HG02571 (cell line): ENCODE measurements around the gene WBP2.
"Not testable (repeated sequence)": the region's sequence is repeated elsewhere in the genome, so short reads cannot be mapped to it uniquely, and the experiment has no call there.

ENCODE experiments used
- ATAC-seq: cut with Tn5 transposase; IDR thresholded peaks from one replicate; pipeline ENCODE4 v1.9.1; 2021; ENCODE audit warnings: mild to moderate bottlenecking, moderate library complexity; ENCODE audit not compliant: unreplicated experiment

WBP2 gene

GRCh38 chr17:75889454-75889853, 34.3 kb upstream of the WBP2 start:
- no peak for ATAC-seq

DNA sequence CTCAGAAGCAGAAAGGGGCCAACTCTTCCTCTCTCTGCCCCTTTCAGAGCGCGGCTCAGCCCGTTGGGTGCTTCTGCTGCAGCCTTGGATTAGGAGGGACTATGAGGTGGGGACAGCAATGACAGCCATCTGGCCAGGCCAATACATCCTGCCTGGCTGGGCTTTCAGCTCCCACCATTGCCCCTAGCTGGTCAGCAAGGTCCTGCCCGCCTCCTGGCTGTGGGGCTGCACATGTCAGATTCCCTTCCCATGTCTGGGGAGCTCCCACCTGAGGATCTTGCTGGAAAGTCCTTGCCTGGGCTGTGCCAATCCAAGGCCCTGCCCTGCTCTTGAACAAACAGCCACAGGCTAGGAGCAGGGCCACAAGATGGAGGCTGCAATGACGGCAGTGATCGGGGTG, 33.3 kb upstream of the WBP2 start:
- no peak for ATAC-seq

DNA sequence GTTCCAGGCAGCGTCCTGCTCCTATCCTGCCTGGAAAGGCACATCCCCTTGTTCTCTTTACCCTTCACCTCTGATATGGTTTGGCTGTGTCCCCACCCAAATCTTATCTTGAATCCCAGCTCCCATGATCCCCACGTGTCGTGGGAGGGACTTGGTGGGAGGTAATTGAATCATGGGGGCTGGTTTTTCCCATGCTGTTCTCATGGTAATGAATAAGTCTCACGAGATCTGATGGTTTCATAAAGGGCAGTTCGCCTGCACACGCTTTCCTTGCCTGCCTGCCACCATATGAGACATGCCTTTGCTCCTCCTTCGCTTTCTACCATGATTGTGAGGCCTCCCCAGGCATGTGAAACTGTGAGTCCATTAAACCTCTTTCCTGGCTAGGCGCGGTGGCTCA, 30.7 kb upstream of the WBP2 start:
- not testable (repeated sequence) for ATAC-seq

DNA sequence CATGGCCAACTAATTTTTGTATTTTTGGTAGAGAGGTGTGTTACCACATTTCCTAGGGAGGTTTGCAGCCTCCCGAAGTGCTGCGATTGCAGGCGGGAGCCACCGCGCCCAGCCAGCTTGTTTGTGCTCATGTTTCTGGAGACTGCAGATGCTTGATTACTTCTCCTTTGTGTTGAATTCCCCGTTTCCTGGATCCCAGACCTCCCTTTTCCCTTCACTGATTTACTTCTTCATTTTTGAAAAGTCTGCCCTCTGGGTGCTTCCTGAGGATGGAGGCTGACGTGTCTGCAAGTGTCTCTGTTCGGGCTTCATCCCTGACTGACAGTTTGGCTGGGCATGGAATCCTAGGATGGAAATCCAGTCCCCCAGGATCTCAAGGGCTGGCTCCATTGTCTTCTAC, 30.3 kb upstream of the WBP2 start:
- no peak for ATAC-seq

GRCh38 chr17:75881678-75882454, 26.7 kb upstream of the WBP2 start:
- no peak for ATAC-seq

DNA sequence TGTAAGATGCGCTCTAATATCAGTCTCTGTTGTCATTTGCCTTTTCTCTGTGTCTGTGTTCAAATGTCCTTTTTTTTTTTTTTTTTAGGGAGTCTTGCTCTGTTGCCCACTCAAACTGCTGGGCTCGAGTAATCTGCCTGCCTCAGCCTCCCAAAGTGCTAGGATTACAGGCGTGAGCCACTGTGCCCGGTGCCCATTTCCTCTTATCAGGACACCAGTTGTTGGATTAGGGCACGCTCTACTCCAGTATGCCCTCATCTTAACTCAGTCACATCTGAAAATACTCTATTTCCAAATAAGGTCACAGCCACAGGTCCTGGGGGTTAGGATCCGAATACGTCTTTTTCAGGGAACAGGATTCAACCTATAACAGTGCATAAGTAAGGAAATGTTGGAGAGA, 25.1 kb upstream of the WBP2 start:
- ATAC-seq = no peak

DNA sequence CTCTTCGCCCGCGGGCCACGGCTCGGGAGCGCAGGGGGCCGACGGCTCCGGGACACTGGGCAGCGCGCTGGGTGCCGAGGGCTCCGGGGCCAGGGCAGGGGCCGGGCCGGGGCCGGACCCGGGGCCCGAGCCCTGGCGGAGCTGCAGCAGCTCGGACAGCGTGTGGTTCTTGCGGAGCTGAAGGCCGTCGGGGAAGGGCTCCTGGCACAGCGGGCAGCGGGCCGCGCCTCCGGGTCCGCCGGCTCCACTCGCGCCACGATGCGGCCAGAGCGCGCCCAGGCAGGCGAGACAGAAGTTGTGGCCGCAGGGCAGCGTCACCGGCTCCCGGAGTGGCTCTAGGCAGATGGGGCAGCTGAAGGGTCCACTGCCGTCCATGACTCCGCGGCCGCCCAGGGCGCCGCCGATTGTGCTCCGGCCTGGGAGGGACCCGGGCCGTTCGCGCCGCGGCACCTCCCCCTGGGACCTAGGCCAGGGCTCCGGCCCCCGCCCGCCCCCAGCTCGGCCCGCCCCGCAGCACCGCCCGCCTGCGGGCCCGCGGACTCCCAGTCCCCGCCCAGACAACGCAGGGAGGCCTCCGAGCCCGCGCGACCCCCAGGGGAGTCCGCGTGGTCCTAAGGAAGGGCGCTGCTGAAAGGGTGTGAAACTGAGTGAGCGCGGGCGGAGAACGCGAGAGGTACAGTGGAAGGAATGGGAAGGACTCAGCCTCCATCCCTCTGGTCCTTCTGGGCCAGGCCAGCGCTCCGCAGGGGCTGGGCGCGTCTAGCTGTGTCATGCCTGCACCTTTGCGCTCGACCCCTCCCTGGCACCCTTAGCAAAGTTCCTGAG, 23.3 kb upstream of the WBP2 start, which contains the start of gene TRIM47:
Gene TRIM47 (minus strand): TSS at position 408 of the 825 bp plus-strand sequence. CDS start 33 bp downstream, at position 375.
- peak; percentile 8 for ATAC-seq

GRCh38 chr17:75877752-75878173, 22.6 kb upstream of the WBP2 start:
- peak; percentile 41 for ATAC-seq

- no peak for ATAC-seq
Observed at GRCh38 chr17:75876938-75877751, 22.0 kb upstream of the WBP2 start.

DNA sequence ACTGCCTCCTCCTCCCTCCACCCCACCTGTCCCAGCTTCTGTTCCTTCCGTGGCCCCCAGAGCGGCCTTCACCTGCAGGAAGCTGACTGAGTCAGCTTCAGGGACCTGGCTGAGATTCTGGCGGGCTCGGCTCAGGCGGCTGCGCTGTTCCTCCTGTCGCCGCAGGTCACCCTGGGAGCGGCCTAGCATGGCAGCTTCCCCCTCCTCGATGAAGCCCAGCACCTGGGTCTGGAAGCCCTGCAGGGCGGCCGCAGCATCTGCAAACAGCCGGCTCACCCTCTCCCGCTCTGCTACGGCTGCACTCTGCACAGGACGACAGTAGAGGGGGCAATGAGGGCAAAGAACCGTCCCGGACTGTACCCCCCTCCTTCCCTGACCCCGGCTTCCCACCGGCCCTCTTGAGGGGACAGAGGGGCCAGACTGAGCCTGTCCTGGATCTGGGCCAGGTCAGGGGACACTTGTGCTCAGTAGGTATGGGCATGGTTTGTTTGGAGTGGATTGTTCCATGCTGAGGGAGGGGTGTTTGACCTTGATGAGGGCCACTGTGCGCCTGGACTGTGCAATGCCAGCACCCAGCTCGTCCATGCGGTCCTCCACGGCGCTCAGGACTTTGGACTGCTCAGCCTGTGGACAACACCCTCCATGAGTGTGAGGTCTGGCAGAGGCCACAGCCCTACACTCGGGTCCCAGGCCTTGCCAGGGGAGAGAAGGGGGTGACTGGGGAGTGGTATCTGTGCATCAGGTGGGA, 21.2 kb upstream of the WBP2 start:
- ATAC-seq = no peak

DNA sequence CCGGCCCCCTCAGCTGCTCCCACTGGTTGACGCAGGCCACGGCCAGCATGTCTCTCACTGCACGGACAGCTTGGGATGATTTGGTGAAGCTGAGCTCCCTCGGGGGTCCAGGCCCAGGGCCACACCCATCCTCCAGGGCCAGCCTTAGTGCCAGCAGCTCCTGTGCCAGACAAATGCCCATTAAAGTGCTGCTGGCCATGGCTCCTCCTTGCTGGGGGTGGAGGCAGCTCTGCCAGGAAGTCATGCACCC, 20.7 kb upstream of the WBP2 start:
- no peak for ATAC-seq

- no peak for ATAC-seq
Observed at GRCh38 chr17:75875182-75875939, 20.2 kb upstream of the WBP2 start.

GRCh38 chr17:75874323-75875181, 19.4 kb upstream of the WBP2 start:
- ATAC-seq = no peak

DNA sequence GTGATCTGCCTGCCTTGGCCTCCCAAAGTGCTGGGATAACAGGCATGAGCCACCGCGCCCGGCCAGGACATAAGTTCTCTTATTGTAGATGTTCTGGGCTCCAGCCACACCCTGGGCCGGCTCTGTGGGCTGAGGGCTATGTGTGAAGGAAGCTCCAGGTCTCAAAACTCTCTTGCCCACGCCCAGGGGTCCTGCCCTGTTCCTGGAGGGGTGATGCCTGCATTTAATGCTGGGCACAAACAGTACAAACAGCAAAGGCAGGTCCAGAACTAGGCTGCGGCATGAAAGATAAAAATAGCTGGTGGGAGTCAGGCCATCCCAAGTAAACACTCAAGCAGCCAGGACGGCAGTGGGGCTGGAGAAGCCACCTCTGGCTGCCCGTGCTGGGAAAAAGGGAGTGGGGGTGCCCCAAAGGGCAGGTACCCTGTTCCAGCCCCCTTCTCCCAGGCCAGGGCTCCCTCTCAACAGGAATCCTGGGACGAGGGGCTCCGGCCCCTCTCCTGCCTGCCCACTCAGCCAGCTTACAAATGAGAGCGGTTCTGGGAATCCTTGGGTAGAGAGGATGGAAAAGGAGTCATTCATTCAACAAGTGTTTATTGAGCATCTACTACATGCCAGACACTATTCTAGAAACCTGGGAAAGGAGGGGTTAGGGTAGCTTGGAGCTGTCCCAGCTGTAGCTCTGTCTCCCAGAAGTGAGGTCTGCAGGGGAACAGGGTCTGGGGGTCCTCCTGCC, 18.6 kb upstream of the WBP2 start:
- no peak for ATAC-seq

DNA sequence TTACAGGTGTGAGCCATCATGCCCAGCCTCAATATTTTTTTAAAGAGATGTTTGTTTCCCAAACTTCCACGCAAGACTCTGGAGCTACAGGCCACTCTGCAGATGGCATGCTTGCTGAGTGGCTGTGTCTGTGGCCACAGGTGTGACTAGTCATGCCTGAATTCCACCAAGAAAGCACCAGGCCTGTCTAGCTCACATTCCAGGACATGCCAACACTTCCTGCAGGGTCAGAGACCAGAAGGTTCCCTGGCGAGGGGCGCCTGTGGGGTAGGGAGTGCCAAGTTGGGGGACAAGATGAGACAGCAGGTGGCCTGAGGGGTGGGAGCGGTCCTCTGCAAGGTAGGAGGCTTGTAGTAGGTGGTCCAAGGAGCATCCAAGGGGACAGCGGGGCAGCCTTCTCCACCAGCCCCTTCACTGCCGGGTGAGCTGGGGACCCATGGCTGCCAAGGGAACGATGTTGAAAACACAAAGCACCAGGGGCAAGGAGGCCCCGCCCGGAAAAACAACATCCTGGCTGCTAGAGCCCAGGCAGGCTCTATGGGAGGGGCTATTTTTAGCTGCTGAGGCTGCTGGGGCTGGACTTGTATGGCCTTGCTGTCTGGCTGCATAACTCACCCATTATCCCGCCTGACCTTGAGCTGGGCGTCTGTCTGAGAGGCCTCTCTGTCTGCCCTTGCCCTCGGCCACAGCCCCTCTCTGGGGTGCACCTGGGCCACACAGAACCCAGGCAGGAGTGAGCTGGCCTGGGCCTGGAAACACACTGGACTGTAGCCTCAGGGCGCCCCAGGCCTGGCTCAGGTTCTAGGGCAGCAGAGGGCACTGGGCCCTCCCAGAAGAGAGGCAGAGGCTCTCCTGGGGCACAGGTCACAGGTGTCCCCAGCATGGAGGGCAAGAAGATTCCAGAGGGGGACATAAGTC, 17.6 kb upstream of the WBP2 start:
- ATAC-seq = no peak

- ATAC-seq = not testable (repeated sequence)
Observed at GRCh38 chr17:75870228-75870627, 15.1 kb upstream of the WBP2 start.
